H9 (cell line): Measurements from ENCODE around the gene NFX1. TPM values are rescaled to one million over a fixed set of nuclear protein-coding genes. Genes with fewer than 3 reads are reported as not detected.

Source experiments
- DNase-seq: peaks from one replicate; pipeline ENCODE4 v3.0.0-alpha.2; 2017
- H2AFZ ChIP-seq: one replicate; pipeline ENCODE4 v1.6.1; 2013; ENCODE audit warnings: mild to moderate bottlenecking, low read length, control low read depth, moderate library complexity
- H2AK5ac ChIP-seq: 2 replicates; pipeline ENCODE4 v1.6.1; 2013; ENCODE audit warnings: low read length, control low read depth, mixed read lengths; ENCODE audit not compliant: insufficient read length
- H2BK120ac ChIP-seq: one replicate; pipeline ENCODE4 v1.6.1; 2013; ENCODE audit warnings: low read depth, mild to moderate bottlenecking, low read length, control low read depth, inconsistent platforms; ENCODE audit not compliant: poor library complexity, severe bottlenecking
- H2BK12ac ChIP-seq: 2 replicates; pipeline ENCODE4 v1.6.1; 2013; ENCODE audit warnings: low read length, control low read depth, mixed read lengths, low read depth; ENCODE audit not compliant: insufficient read length
- H2BK15ac ChIP-seq: 2 replicates; pipeline ENCODE4 v1.6.1; 2013; ENCODE audit warnings: low read depth, low read length, control low read depth
- H2BK20ac ChIP-seq: one replicate; pipeline ENCODE4 v1.6.1; 2013; ENCODE audit warnings: low read depth, mild to moderate bottlenecking, low read length, control low read depth, inconsistent platforms; ENCODE audit not compliant: poor library complexity, severe bottlenecking
- H2BK5ac ChIP-seq: 2 replicates; pipeline ENCODE4 v1.6.1; 2013; ENCODE audit warnings: low read length, control low read depth, mixed read lengths; ENCODE audit not compliant: insufficient read length
- H3K14ac ChIP-seq: 2 replicates; pipeline ENCODE4 v1.6.1; 2013; ENCODE audit warnings: low read length, control low read depth; ENCODE audit not compliant: insufficient read depth
- H3K18ac ChIP-seq: 2 replicates; pipeline ENCODE4 v1.6.1; 2013; ENCODE audit warnings: low read depth, mild to moderate bottlenecking, mixed read lengths, low read length, control low read depth; ENCODE audit not compliant: insufficient read length
- H3K23ac ChIP-seq: 2 replicates; pipeline ENCODE4 v1.6.1; 2013; ENCODE audit warnings: low read length, control low read depth, mixed read lengths, low read depth; ENCODE audit not compliant: insufficient read length
- H3K23me2 ChIP-seq: 2 replicates; pipeline ENCODE4 v1.6.1; 2013; ENCODE audit warnings: low read depth, mild to moderate bottlenecking, mixed read lengths, low read length, control low read depth; ENCODE audit not compliant: insufficient read length, poor library complexity, severe bottlenecking
- H3K27ac ChIP-seq: 2 replicates; pipeline ENCODE4 v1.5.1; 2013; ENCODE audit warnings: low read length, control low read depth, mixed read lengths, low read depth; ENCODE audit not compliant: insufficient read length
- H3K27me3 ChIP-seq: 2 replicates; pipeline ENCODE4 v1.6.1; 2013; ENCODE audit warnings: low read length, control low read depth, inconsistent platforms; ENCODE audit not compliant: insufficient read depth
- H3K4ac ChIP-seq: 2 replicates; pipeline ENCODE4 v1.6.1; 2013; ENCODE audit warnings: low read depth, mild to moderate bottlenecking, control low read depth, inconsistent platforms, low read length, moderate library complexity
- H3K4me1 ChIP-seq: 2 replicates; pipeline ENCODE4 v1.6.1; 2013; ENCODE audit warnings: low read length, control low read depth, inconsistent platforms; ENCODE audit not compliant: insufficient read depth
- H3K4me2 ChIP-seq: 2 replicates; pipeline ENCODE4 v1.6.1; 2013; ENCODE audit warnings: low read length, control low read depth, mixed read lengths; ENCODE audit not compliant: insufficient read length, insufficient read depth
- H3K56ac ChIP-seq: 2 replicates; pipeline ENCODE4 v1.6.1; 2013; ENCODE audit warnings: low read depth, mild to moderate bottlenecking, mixed read lengths, low read length, control low read depth; ENCODE audit not compliant: insufficient read length
- H3K79me1 ChIP-seq: 2 replicates; pipeline ENCODE4 v1.6.1; 2013; ENCODE audit warnings: low read depth, mild to moderate bottlenecking, moderate library complexity, low read length, control low read depth, inconsistent platforms; ENCODE audit not compliant: insufficient read depth, poor library complexity, severe bottlenecking
- H3K79me2 ChIP-seq: 2 replicates; pipeline ENCODE4 v1.6.1; 2013; ENCODE audit warnings: low read length, control low read depth, inconsistent platforms; ENCODE audit not compliant: insufficient read depth
- H3K9ac ChIP-seq: 2 replicates; pipeline ENCODE4 v1.6.1; 2013; ENCODE audit warnings: low read length, control low read depth, mixed read lengths; ENCODE audit not compliant: insufficient read length; ENCODE audit errors: extremely low read depth
- H3K9me3 ChIP-seq: one replicate; pipeline ENCODE4 v1.6.1; 2013; ENCODE audit warnings: low read depth, low read length, inconsistent platforms; ENCODE audit not compliant: control insufficient read depth
- H3T11ph ChIP-seq: one replicate; pipeline ENCODE4 v1.6.1; 2013; ENCODE audit warnings: mild to moderate bottlenecking, low read length, control low read depth, inconsistent platforms
- H4K20me1 ChIP-seq: one replicate; pipeline ENCODE4 v1.6.1; 2013; ENCODE audit not compliant: control insufficient read depth, insufficient read length, insufficient read depth
- H4K5ac ChIP-seq: 2 replicates; pipeline ENCODE4 v1.6.1; 2013; ENCODE audit warnings: low read depth, mild to moderate bottlenecking, mixed read lengths, low read length, control low read depth; ENCODE audit not compliant: insufficient read length
- H4K8ac ChIP-seq: replicated peaks from 2 replicates; pipeline ENCODE4 v1.6.1; 2013; ENCODE audit warnings: low read length, control low read depth, mixed read lengths, low read depth; ENCODE audit not compliant: insufficient read length
- H4K91ac ChIP-seq: 2 replicates; pipeline ENCODE4 v1.6.1; 2013; ENCODE audit warnings: low read depth, mild to moderate bottlenecking, moderate library complexity, mixed read lengths, low read length, control low read depth; ENCODE audit not compliant: insufficient read length
- H3K27ac Mint-ChIP-seq, 3 experiments: 2 replicates in 2 of 3; 3 replicates in 1 of 3; pipeline ENCODE4 v1.8.0; 2020 to 2021; ENCODE audit warnings: mixed read lengths in 3 of 3, mild to moderate bottlenecking in 1 of 3, moderate library complexity in 1 of 3
- H3K27me3 Mint-ChIP-seq: 2 replicates; pipeline ENCODE4 v1.8.0; 2021; ENCODE audit warnings: low read depth, mild to moderate bottlenecking, moderate library complexity, mixed read lengths
- H3K36me3 Mint-ChIP-seq, 3 experiments: 2 replicates in 2 of 3; 3 replicates in 1 of 3; pipeline ENCODE4 v1.8.0; 2020 to 2021; ENCODE audit warnings: low read depth in 3 of 3, mixed read lengths in 3 of 3; ENCODE audit not compliant: insufficient read depth in 1 of 3
- H3K4me1 Mint-ChIP-seq, 2 experiments: 2 replicates each; pipeline ENCODE4 v1.8.0; 2020; ENCODE audit warnings: mixed read lengths in 2 of 2
- H3K4me3 Mint-ChIP-seq, 2 experiments: 2 replicates in 1 of 2; 3 replicates in 1 of 2; pipeline ENCODE4 v1.8.0; 2020 to 2021; ENCODE audit warnings: mild to moderate bottlenecking in 2 of 2, mixed read lengths in 2 of 2, moderate library complexity in 1 of 2
- H3K9me3 Mint-ChIP-seq, 2 experiments: 2 replicates in 1 of 2; 3 replicates in 1 of 2; pipeline ENCODE4 v1.8.0; 2020; ENCODE audit warnings: mild to moderate bottlenecking in 2 of 2, mixed read lengths in 2 of 2, moderate library complexity in 1 of 2
- WGBS: extraction: QIAGEN DNeasy Blood & Tissue Kit; methylation state at CpG from one replicate; pipeline ENCODE4 v1.1.7; 2013; ENCODE audit warnings: missing lambda C conversion rate, low lambda C conversion rate, mixed read lengths; ENCODE audit not compliant: insufficient read length; ENCODE audit errors: extremely low coverage; 5-methylcytosine and 5-hydroxymethylcytosine counted together
- total RNA-seq: library from RNA; stranded (reverse); gene quantifications from 2 replicates; pipeline ENCODE4 v1.2.1, GENCODE V29; 2021
- TF ChIP-seq, protein P1 (sequence below): fragments of 200-600 bp; sonication (generic); conservative IDR thresholded peaks from 3 replicates; pipeline ENCODE4 v1.8.0; 2021; ENCODE audit warnings: antibody characterized with exemption, mild to moderate bottlenecking

The NFX1 gene
- total RNA-seq, 1 experiment from 2014 or later, result 35.1 TPM

DNA sequence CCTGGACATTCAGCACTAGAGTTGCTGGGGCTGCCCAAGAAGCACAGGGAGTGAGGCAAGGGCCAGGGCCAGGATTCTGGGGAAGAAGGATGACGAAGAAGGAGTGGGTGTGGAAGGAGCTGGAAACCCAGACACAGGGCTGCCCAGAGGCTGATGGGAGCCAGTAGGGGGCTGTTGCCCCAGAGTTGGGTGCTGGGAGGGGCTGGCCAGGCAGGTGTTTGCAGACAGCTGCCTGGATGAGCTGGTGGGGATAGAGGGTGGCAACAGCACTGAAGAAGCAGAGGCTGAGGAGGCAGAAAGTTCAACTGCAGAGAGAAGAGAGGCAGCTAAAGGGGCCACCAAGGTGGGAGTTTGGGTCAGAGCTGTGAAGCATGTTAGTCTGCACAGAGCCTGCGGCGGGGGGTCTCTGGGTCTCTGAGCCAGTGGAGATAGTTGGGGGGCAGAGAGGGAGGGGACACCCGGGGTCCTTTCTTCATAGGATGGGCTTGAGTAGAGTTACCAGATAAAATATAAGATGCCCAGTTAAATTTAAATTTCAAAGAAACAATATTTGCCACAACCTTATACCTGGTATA lies 114.6 kb downstream of the NFX1 start:
- no peak overlapping the region for H3T11ph ChIP-seq
- no peak overlapping the region for H3K23ac ChIP-seq
- H3K9me3 Mint-ChIP-seq, result no peaks in the 10 kb centered on the region; a peak in 1 of 5 replicates
- H4K5ac ChIP-seq, result no peak overlapping the region
- no CpG with 5 or more reads among the region's 4 CpGs for WGBS
- no peak overlapping the region for H2BK120ac ChIP-seq
- TF ChIP-seq, protein P1, sequence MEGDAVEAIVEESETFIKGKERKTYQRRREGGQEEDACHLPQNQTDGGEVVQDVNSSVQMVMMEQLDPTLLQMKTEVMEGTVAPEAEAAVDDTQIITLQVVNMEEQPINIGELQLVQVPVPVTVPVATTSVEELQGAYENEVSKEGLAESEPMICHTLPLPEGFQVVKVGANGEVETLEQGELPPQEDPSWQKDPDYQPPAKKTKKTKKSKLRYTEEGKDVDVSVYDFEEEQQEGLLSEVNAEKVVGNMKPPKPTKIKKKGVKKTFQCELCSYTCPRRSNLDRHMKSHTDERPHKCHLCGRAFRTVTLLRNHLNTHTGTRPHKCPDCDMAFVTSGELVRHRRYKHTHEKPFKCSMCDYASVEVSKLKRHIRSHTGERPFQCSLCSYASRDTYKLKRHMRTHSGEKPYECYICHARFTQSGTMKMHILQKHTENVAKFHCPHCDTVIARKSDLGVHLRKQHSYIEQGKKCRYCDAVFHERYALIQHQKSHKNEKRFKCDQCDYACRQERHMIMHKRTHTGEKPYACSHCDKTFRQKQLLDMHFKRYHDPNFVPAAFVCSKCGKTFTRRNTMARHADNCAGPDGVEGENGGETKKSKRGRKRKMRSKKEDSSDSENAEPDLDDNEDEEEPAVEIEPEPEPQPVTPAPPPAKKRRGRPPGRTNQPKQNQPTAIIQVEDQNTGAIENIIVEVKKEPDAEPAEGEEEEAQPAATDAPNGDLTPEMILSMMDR, result no peak
- H3K9me3 ChIP-seq, result no peaks in the 10 kb centered on the region
- no peaks in the 10 kb centered on the region for H3K36me3 Mint-ChIP-seq
- no peak overlapping the region for H3K9ac ChIP-seq
- no peak overlapping the region for H3K4me3 Mint-ChIP-seq
- no peak overlapping the region for H2BK5ac ChIP-seq
- no peak overlapping the region for H2BK20ac ChIP-seq
- no peak overlapping the region for H2BK15ac ChIP-seq
- H3K79me2 ChIP-seq, result no peaks in the 10 kb centered on the region
- no peak overlapping the region for H3K14ac ChIP-seq
- H3K79me1 ChIP-seq, result no peaks in the 10 kb centered on the region
- no peak overlapping the region for H2AFZ ChIP-seq
- H2BK12ac ChIP-seq, result no peak overlapping the region
- H3K18ac ChIP-seq, result no peak overlapping the region
- H3K56ac ChIP-seq, result no peak overlapping the region
- peaks cover 6% of the 10 kb centered on the region for H3K27me3 Mint-ChIP-seq
- no peaks in the 10 kb centered on the region for H4K20me1 ChIP-seq
- no peak overlapping the region for H3K4me2 ChIP-seq
- no peaks in the 10 kb centered on the region for H3K23me2 ChIP-seq
- H3K4me1 Mint-ChIP-seq, result peaks cover 6 to 8% of the 10 kb centered on the region in 2 experiments; a peak in 3 of 4 replicates
- no peaks in the 10 kb centered on the region for H3K27me3 ChIP-seq
- no peaks in the 10 kb centered on the region for H3K4me1 ChIP-seq
- no peak overlapping the region for H2AK5ac ChIP-seq
- H3K4ac ChIP-seq, result no peak overlapping the region
- H3K27ac Mint-ChIP-seq, result no peak overlapping the region
- no peak for DNase-seq
- no peak overlapping the region for H3K27ac ChIP-seq
- no peak overlapping the region for H4K8ac ChIP-seq
- H4K91ac ChIP-seq, result no peak overlapping the region
